ENCODE measurements around the gene CROCC. TPM values are rescaled to one million over a fixed set of nuclear protein-coding genes. Genes with fewer than 3 reads are reported as not detected.

Gene CROCC
- total RNA-seq, 4 donors from 2014 or later = 22.3 to 164 (median 68.4) TPM

GRCh38 chr1:16983649-16984048 lies 61.9 kb downstream of the CROCC start:
- 86 to 91% methylated on average over 4 of the region's 4 CpGs for WGBS, 2 donors
- Histone ChIP-seq H3K27me3 (peaks cover 0 to 18% of the 10 kb centered on the region in 2 donors), H3K36me3 (peaks cover 0 to 41% (median 0%) of the 10 kb centered on the region in 3 donors), H3K4me3 (no peak overlapping the region), H3K9me3 (no peaks in the 10 kb centered on the region), H3K4me1 (peaks cover 0 to 31% (median 4%) of the 10 kb centered on the region in 4 donors), H3K27ac (no peak overlapping the region)
- TF ChIP-seq CTCF (IDR thresholded peaks at IDR 0.05) = no peak
- no peak for TF ChIP-seq EP300 (IDR thresholded peaks at IDR 0.05)
- TF ChIP-seq POLR2A (IDR thresholded peaks at IDR 0.05) = no peak
- DNase-seq (ENCODE audit: low spot score in 2 of 2) = no peak

GRCh38 chr1:16984717-16985116 lies 63.0 kb downstream of the CROCC start:
- 24 to 41% methylated on average over 7 of the region's 7 CpGs for WGBS, 2 donors
- Histone ChIP-seq H3K9me3 (no peaks in the 10 kb centered on the region), H3K4me3 (no peak overlapping the region), H3K4me1 (peaks cover 0 to 20% (median 1%) of the 10 kb centered on the region in 4 donors), H3K27me3 (peaks cover 0 to 15% of the 10 kb centered on the region in 2 donors), H3K36me3 (peaks cover 0 to 51% (median 2%) of the 10 kb centered on the region in 3 donors), H3K27ac (peak overlapping the region in 2 of 4 donors; percentile 55 to 66)
- peak; percentile 30 to 59 for DNase-seq (ENCODE audit: low spot score in 2 of 2)
- peak in 1 of 2 donors; percentile 14 for TF ChIP-seq EP300 (IDR thresholded peaks at IDR 0.05)
- TF ChIP-seq CTCF (IDR thresholded peaks at IDR 0.05) = no peak

GRCh38 chr1:16986113-16986512 lies 64.4 kb downstream of the CROCC start:
- no peaks in the 10 kb centered on the region for H3K9me3 ChIP-seq
- H3K27ac ChIP-seq = no peak overlapping the region
- H3K36me3 ChIP-seq = peaks cover 0 to 65% (median 4%) of the 10 kb centered on the region in 3 donors

GRCh38 chr1:16986560-16986959 lies 64.8 kb downstream of the CROCC start:
- 86 to 90% methylated on average over 11 to 23 of the region's 23 CpGs for WGBS, 2 donors

More at GRCh38 chr1:16986113-16986512, 64.4 kb downstream of the CROCC start:
- Histone ChIP-seq H3K27me3 (peaks cover 0 to 2% of the 10 kb centered on the region in 2 donors), H3K4me1 (peaks cover 0 to 10% (median 0%) of the 10 kb centered on the region in 4 donors), H3K4me3 (no peak overlapping the region)
- no peak for DNase-seq (ENCODE audit: low spot score in 2 of 2)
- WGBS, 2 donors = 79 to 85% methylated on average over 9 to 15 of the region's 19 CpGs
- no peak for TF ChIP-seq POLR2A (IDR thresholded peaks at IDR 0.05)
- TF ChIP-seq EP300 (IDR thresholded peaks at IDR 0.05) = no peak
- TF ChIP-seq CTCF (IDR thresholded peaks at IDR 0.05) = no peak

More at GRCh38 chr1:16986560-16986959, 64.8 kb downstream of the CROCC start:
- TF ChIP-seq POLR2A (IDR thresholded peaks at IDR 0.05) (no peak), EP300 (IDR thresholded peaks at IDR 0.05) (no peak), CTCF (IDR thresholded peaks at IDR 0.05) (no peak)
- Histone ChIP-seq H3K4me1 (peaks cover 0 to 10% (median 0%) of the 10 kb centered on the region in 4 donors), H3K36me3 (peaks cover 0 to 70% (median 4%) of the 10 kb centered on the region in 3 donors), H3K27ac (no peak overlapping the region), H3K9me3 (no peaks in the 10 kb centered on the region), H3K4me3 (no peak overlapping the region), H3K27me3 (no peaks in the 10 kb centered on the region)
- no peak for DNase-seq (ENCODE audit: low spot score in 2 of 2)
